ENCODE results near the gene TMPRSS7.
A peak's percentile ranks its signal among the peaks of the same experiment; 100 is the strongest.

TMPRSS7 gene

GRCh38 chr3:112034436-112034835, at the start of gene TMPRSS7:
Gene TMPRSS7, plus strand, starts transcription at chr3:112034736. Its CDS starts 110 bp downstream, at chr3:112034846.
- DNase-seq, result no peak

- DNase-seq, result no peak
Measured at GRCh38 chr3:111986800-111987199, 47.7 kb upstream of the TMPRSS7 start.

- peak; percentile 63 to 76 (median 70) for DNase-seq
Measured at GRCh38 chr3:111989061-111989678, 45.4 kb upstream of the TMPRSS7 start.

- no peak for DNase-seq
Measured at GRCh38 chr3:111993038-111993437, 41.5 kb upstream of the TMPRSS7 start.

GRCh38 chr3:111998636-111999483, 35.7 kb upstream of the TMPRSS7 start, which contains the start of gene TAGLN3:
Gene TAGLN3, plus strand, starts transcription at chr3:111998922. Its CDS starts 501 bp downstream, at chr3:111999423.
- DNase-seq, result peak in 1 of 3 donors; percentile 15

- DNase-seq, result no peak
Measured at GRCh38 chr3:111999484-112000324, 34.8 kb upstream of the TMPRSS7 start.

GRCh38 chr3:112000367-112000771, 34.2 kb upstream of the TMPRSS7 start:
- no peak for DNase-seq

- no peak for DNase-seq
Measured at GRCh38 chr3:112000966-112001365, 33.6 kb upstream of the TMPRSS7 start.

GRCh38 chr3:112001526-112001925, 33.0 kb upstream of the TMPRSS7 start:
- DNase-seq, result no peak

GRCh38 chr3:112002096-112002971, 32.2 kb upstream of the TMPRSS7 start:
- DNase-seq, result peak in 1 of 3 donors; percentile 25

GRCh38 chr3:112003321-112004080, 31.0 kb upstream of the TMPRSS7 start:
- DNase-seq, result no peak

GRCh38 chr3:112004187-112004586, 30.3 kb upstream of the TMPRSS7 start:
- DNase-seq, result no peak

GRCh38 chr3:112004669-112005068, 29.9 kb upstream of the TMPRSS7 start:
- no peak for DNase-seq

- DNase-seq, result no peak
Measured at GRCh38 chr3:112005091-112005672, 29.4 kb upstream of the TMPRSS7 start.

- DNase-seq, result no peak
Measured at GRCh38 chr3:112007633-112008032, 26.9 kb upstream of the TMPRSS7 start.

- no peak for DNase-seq
Measured at GRCh38 chr3:112009670-112010069, 24.9 kb upstream of the TMPRSS7 start.

GRCh38 chr3:112010636-112011035, 23.9 kb upstream of the TMPRSS7 start:
- no peak for DNase-seq

- DNase-seq, result no peak
Measured at GRCh38 chr3:112011376-112011940, 23.1 kb upstream of the TMPRSS7 start.

GRCh38 chr3:112012205-112012992, 22.1 kb upstream of the TMPRSS7 start:
- no peak for DNase-seq
